GM12878 (cell line): ENCODE data around the gene ADM. TPM values are rescaled to one million over a fixed set of nuclear protein-coding genes. Genes with fewer than 3 reads are reported as not detected.

ENCODE experiments used
- E4F1 ChIP-seq: fragments of 450-650 bp; IDR thresholded peaks from 2 replicates; pipeline ENCODE4 v1.6.1; 2018; ENCODE audit warnings: borderline replicate concordance, mild to moderate bottlenecking; ENCODE audit not compliant: partially characterized antibody
- PML ChIP-seq: IDR thresholded peaks from 2 replicates; pipeline ENCODE4 v1.6.1; 2012; ENCODE audit warnings: low read length, inconsistent platforms
- SMC3 ChIP-seq: IDR thresholded peaks from 2 replicates; pipeline ENCODE4 v1.6.1; 2011; ENCODE audit warnings: low read length, improper control_type of control experiment, borderline replicate concordance
- ZNF24 ChIP-seq: fragments of 450-650 bp; IDR thresholded peaks from 2 replicates; pipeline ENCODE4 v1.6.1; 2017; ENCODE audit warnings: antibody characterized with exemption, mild to moderate bottlenecking
- ZNF687 ChIP-seq: fragments of 450-650 bp; IDR thresholded peaks from 2 replicates; pipeline ENCODE4 v1.6.1; 2017; ENCODE audit warnings: mild to moderate bottlenecking, moderate library complexity
- polyA plus RNA-seq, 11 experiments: library from polyadenylated mRNA; depleted of rRNA in 4 of 11; unstranded in 6 of 11; stranded (reverse) in 5 of 11; fragments of >200 nt; fragmentation: Nextera tagmentation in 4 of 11; fragmentation: Illumina TruSeq in 1 of 11; extraction: Ambion mirVana in 4 of 11; extraction: Trizol in 1 of 11; gene quantifications; 1 replicate in 1 of 11; 2 replicates in 10 of 11; pipeline versions ENCODE4 v1.2.1 to v1.2.3, GENCODE V29; 2011 to 2016; ENCODE audit warnings: inconsistent platforms in 2 of 11, missing spikeins in 2 of 11, low read depth in 1 of 11
- small RNA-seq: library from RNA; depleted of rRNA; stranded (forward); fragments of <200 nt; gene quantifications from one replicate; pipeline ENCODE3, GENCODE V24; 2014
- total RNA-seq, 4 experiments: library from RNA; depleted of rRNA in 3 of 4; stranded (reverse); fragments of >200 nt in 3 of 4; fragmentation: Illumina TruSeq in 1 of 4; extraction: Trizol in 1 of 4; gene quantifications; 2 replicates each; pipeline versions ENCODE4 v1.2.1 to v1.2.3, GENCODE V29; 2013 to 2021

Gene ADM
- total and polyA plus RNA-seq, 10 of the 15 experiments (the other 5 are each of a cell fraction or from before 2014, with no cell fraction given): 0.11 to 4.2 (median 0.21) TPM; not detected in 7

GRCh38 chr11:10356161-10356560 is 51.3 kb downstream of the ADM start (continued):
- no peak for TF ChIP-seq ZNF687
- TF ChIP-seq PML: no peak
- no peak for TF ChIP-seq E4F1
- TF ChIP-seq SMC3: no peak
- no peak for TF ChIP-seq ZNF24

Small RNA genes within 50 kb of the gene (small RNA-seq; reads per million reads assigned to genes)
- not detected for gene AC080023.2

Other genes with a start within 250 kb of the ADM start
- gene SBF2, start 10.9 kb upstream of the ADM start, total RNA-seq (2014; rRNA removed): 0.65 and 1.6 TPM in 2 replicates
- gene SBF2, start 10.9 kb upstream of the ADM start, total RNA-seq (2014; rRNA removed; fragmentation: Illumina TruSeq; extraction: Trizol): 0.92 and 1.1 TPM in 2 replicates
- 0.62 and 0.96 TPM in 2 replicates for gene SBF2, start 10.9 kb upstream of the ADM start, total RNA-seq (2021)
- 1.7 and 2.3 TPM in 2 replicates for gene SBF2, start 10.9 kb upstream of the ADM start, polyA plus RNA-seq (2011; rRNA removed)
- gene SBF2, start 10.9 kb upstream of the ADM start, polyA plus RNA-seq (2014; fragmentation: Illumina TruSeq; extraction: Trizol): 0.35 and 1.3 TPM in 2 replicates
- gene SBF2, start 10.9 kb upstream of the ADM start, polyA plus RNA-seq (2014; fragmentation: Nextera tagmentation; extraction: Ambion mirVana): under 1 TPM; 0.24 to 0.26 TPM
- 0.38 and 1.1 TPM in 2 replicates for gene SBF2, start 10.9 kb upstream of the ADM start, polyA plus RNA-seq (2014; rRNA removed)
- gene SBF2, start 10.9 kb upstream of the ADM start, polyA plus RNA-seq (2016; fragmentation: Nextera tagmentation; extraction: Ambion mirVana): 1 to 10 TPM; 2.1 to 2.2 TPM
- 19.6 and 20.4 TPM in 2 replicates for gene AMPD3, start 150.2 kb downstream of the ADM start, total RNA-seq (2014; rRNA removed)
- 11.3 TPM in 2 replicates for gene AMPD3, start 150.2 kb downstream of the ADM start, total RNA-seq (2014; rRNA removed; fragmentation: Illumina TruSeq; extraction: Trizol)
- 24.3 and 28.6 TPM in 2 replicates for gene AMPD3, start 150.2 kb downstream of the ADM start, total RNA-seq (2021)
- gene AMPD3, start 150.2 kb downstream of the ADM start, polyA plus RNA-seq (2011; rRNA removed): 24.3 and 27.0 TPM in 2 replicates
- gene AMPD3, start 150.2 kb downstream of the ADM start, polyA plus RNA-seq (2014; fragmentation: Illumina TruSeq; extraction: Trizol): 18.2 and 21.9 TPM in 2 replicates
- 1 to 10 TPM; 5.6 to 7.8 TPM for gene AMPD3, start 150.2 kb downstream of the ADM start, polyA plus RNA-seq (2014; fragmentation: Nextera tagmentation; extraction: Ambion mirVana)
- gene AMPD3, start 150.2 kb downstream of the ADM start, polyA plus RNA-seq (2014; rRNA removed): 20.0 and 21.7 TPM in 2 replicates
- gene AMPD3, start 150.2 kb downstream of the ADM start, polyA plus RNA-seq (2016; fragmentation: Nextera tagmentation; extraction: Ambion mirVana): 1 to 10 TPM; 6.6 to 7.2 TPM
- 9.8 and 13.1 TPM in 2 replicates for gene RNF141, start 236.1 kb downstream of the ADM start, total RNA-seq (2014; rRNA removed)
- 11.7 and 12.7 TPM in 2 replicates for gene RNF141, start 236.1 kb downstream of the ADM start, total RNA-seq (2014; rRNA removed; fragmentation: Illumina TruSeq; extraction: Trizol)
- gene RNF141, start 236.1 kb downstream of the ADM start, total RNA-seq (2021): 12.5 and 13.8 TPM in 2 replicates
- gene RNF141, start 236.1 kb downstream of the ADM start, polyA plus RNA-seq (2011; rRNA removed): 14.7 and 24.0 TPM in 2 replicates
- 10.8 and 15.3 TPM in 2 replicates for gene RNF141, start 236.1 kb downstream of the ADM start, polyA plus RNA-seq (2014; fragmentation: Illumina TruSeq; extraction: Trizol)
- 10 to 100 TPM; 21.2 to 36.8 TPM for gene RNF141, start 236.1 kb downstream of the ADM start, polyA plus RNA-seq (2014; fragmentation: Nextera tagmentation; extraction: Ambion mirVana)
- gene RNF141, start 236.1 kb downstream of the ADM start, polyA plus RNA-seq (2014; rRNA removed): 7.6 and 8.1 TPM in 2 replicates
- 10 to 100 TPM; 17.4 to 22.2 TPM for gene RNF141, start 236.1 kb downstream of the ADM start, polyA plus RNA-seq (2016; fragmentation: Nextera tagmentation; extraction: Ambion mirVana)